DOHH2 (cell line): ENCODE measurements around the gene RCOR1.

Source experiments
- H3F3A ChIP-seq: fragments of 200-600 bp; sonication (generic), shearing (Covaris generic); 2 replicates; pipeline ENCODE4 v1.6.0; 2016; ENCODE audit warnings: antibody characterized with exemption, mild to moderate bottlenecking; ENCODE audit not compliant: control insufficient read depth, insufficient read depth
- H3K27ac ChIP-seq: fragments of 200-600 bp; sonication (generic); 2 replicates; pipeline ENCODE4 v1.5.1; 2014; ENCODE audit warnings: low read depth, mild to moderate bottlenecking, low read length, moderate library complexity
- H3K27me3 ChIP-seq: fragments of 200-600 bp; sonication (generic); 2 replicates; pipeline ENCODE4 v1.6.1; 2014; ENCODE audit warnings: mild to moderate bottlenecking, low read length, mixed read lengths; ENCODE audit not compliant: control insufficient read depth
- H3K36me3 ChIP-seq: fragments of 200-600 bp; sonication (generic); 2 replicates; pipeline ENCODE4 v1.6.1; 2014; ENCODE audit warnings: mild to moderate bottlenecking, low read length, moderate library complexity, mixed read lengths; ENCODE audit not compliant: control insufficient read depth
- H3K4me1 ChIP-seq: fragments of 200-600 bp; sonication (generic); 2 replicates; pipeline ENCODE4 v1.6.1; 2014; ENCODE audit warnings: mild to moderate bottlenecking, low read length, mixed read lengths; ENCODE audit not compliant: control insufficient read depth
- H3K4me2 ChIP-seq: fragments of 200-600 bp; sonication (generic); 2 replicates; pipeline ENCODE4 v1.6.0; 2014; ENCODE audit warnings: mild to moderate bottlenecking, low read length, moderate library complexity
- H3K4me3 ChIP-seq: fragments of 200-600 bp; sonication (generic); 2 replicates; pipeline ENCODE4 v1.5.1; 2014; ENCODE audit warnings: mild to moderate bottlenecking, low read length, mixed read lengths
- H3K79me2 ChIP-seq: fragments of 200-600 bp; sonication (generic); 2 replicates; pipeline ENCODE4 v1.6.1; 2014; ENCODE audit warnings: mild to moderate bottlenecking, low read length, mixed read lengths; ENCODE audit not compliant: control insufficient read depth
- H3K9me2 ChIP-seq: fragments of 200-600 bp; sonication (generic); replicated peaks from 2 replicates; pipeline ENCODE4 v1.6.1; 2014; ENCODE audit warnings: mild to moderate bottlenecking, low read length, mixed read lengths; ENCODE audit not compliant: control insufficient read depth
- H3K9me3 ChIP-seq: fragments of 200-600 bp; sonication (generic); 2 replicates; pipeline ENCODE4 v1.6.1; 2014; ENCODE audit warnings: antibody characterized with exemption, low read length, mixed read lengths; ENCODE audit not compliant: control insufficient read depth, insufficient read depth
- H4K20me1 ChIP-seq: fragments of 200-600 bp; sonication (generic); 2 replicates; pipeline ENCODE4 v1.6.0; 2014; ENCODE audit warnings: low read depth, mild to moderate bottlenecking, antibody characterized with exemption, low read length, moderate library complexity; ENCODE audit not compliant: control insufficient read depth, insufficient read depth
- CTCF ChIP-seq: fragments of 200-600 bp; sonication (generic); IDR thresholded peaks from one replicate; pipeline ENCODE4 v1.5.1; 2014; ENCODE audit warnings: antibody characterized with exemption, mild to moderate bottlenecking, low read depth, low read length; ENCODE audit not compliant: poor library complexity, severe bottlenecking
- EZH2phosphoT487 ChIP-seq: fragments of 200-600 bp; sonication (generic); IDR thresholded peaks from 2 replicates; pipeline ENCODE4 v1.6.1; 2017; ENCODE audit warnings: borderline replicate concordance, mild to moderate bottlenecking, antibody characterized with exemption, low read length, moderate library complexity, mixed read lengths

RCOR1 gene

GRCh38 chr14:102551995-102552705, 40.3 kb upstream of the RCOR1 start:
- Histone ChIP-seq H3K79me2 (no peaks in the 10 kb centered on the region), H3K27ac (no peak overlapping the region), H4K20me1 (no peaks in the 10 kb centered on the region), H3K4me3 (no peak overlapping the region), H3K9me3 (no peaks in the 10 kb centered on the region), H3K36me3 (no peaks in the 10 kb centered on the region), H3K4me2 (no peak overlapping the region), H3K27me3 (peaks cover 12% of the 10 kb centered on the region), H3K9me2 (no peaks in the 10 kb centered on the region), H3F3A (0 out of 2 replicates have a peak, but pooled peaks cover 3% of the 10 kb centered on the region), H3K4me1 (peaks cover 33% of the 10 kb centered on the region)
- no peak for TF ChIP-seq EZH2phosphoT487
- TF ChIP-seq CTCF: no peak

DNA sequence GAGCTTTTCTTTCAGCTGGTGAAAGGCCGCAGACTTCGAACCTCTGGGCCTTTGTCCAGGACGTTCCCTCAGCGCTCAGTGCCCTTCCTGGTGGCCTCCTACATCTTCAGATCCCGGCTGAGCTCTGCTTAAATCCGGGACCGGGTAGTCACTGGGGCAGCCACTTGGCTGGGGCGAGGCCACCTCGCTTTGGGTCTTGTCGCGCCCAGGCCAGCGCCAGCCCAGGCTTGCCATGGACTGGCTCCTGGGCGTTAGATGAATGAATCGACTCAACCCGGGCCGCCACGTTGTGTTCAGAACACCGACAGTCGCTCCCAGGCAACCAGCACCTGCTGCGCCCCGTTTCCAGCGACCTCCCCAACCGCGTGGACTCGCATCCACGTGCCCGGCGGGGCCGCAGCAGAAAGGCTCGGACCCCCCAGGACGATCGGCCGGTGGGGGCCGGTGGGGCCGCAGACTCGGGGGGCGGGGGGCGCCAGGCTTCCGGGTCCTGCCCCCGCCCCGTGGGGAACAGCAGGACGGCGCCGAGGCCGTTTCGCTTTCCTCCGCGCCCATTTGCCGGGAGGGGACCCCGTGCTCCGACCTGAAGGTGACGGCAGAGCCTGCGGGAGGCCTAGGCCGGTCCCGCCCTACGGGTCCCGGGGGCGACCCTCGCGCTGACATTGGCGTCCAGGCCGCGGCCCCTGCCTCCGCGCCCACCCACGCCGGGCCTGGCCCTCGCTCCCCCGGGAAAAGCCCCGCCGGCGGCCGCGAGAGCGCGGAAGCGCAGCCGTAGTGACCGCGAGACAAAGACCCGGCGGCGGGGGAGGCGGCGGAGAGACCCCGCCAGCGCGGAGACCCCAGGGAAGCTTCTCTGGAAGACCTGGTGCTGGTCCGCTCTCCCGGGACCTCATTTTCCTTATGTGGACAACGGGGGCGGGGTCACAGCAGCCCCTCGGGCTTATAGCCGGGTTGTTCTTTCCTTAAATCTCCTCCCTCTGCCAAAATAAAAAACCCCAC, 37.3 kb upstream of the RCOR1 start:
- peak overlapping the region; percentile 94 for H3K4me2 ChIP-seq
- no peaks in the 10 kb centered on the region for H3K36me3 ChIP-seq
- no peak for TF ChIP-seq CTCF
- TF ChIP-seq EZH2phosphoT487: no peak
- no peaks in the 10 kb centered on the region for H3K9me2 ChIP-seq
- H3K4me1 ChIP-seq: peaks cover 26% of the 10 kb centered on the region
- peak overlapping the region; percentile 79 for H3K4me3 ChIP-seq
- no peaks in the 10 kb centered on the region for H3K9me3 ChIP-seq
- H4K20me1 ChIP-seq: no peaks in the 10 kb centered on the region
- H3F3A ChIP-seq: no peaks in the 10 kb centered on the region
- H3K27ac ChIP-seq: no peak overlapping the region
- no peaks in the 10 kb centered on the region for H3K79me2 ChIP-seq
- peaks cover 8% of the 10 kb centered on the region for H3K27me3 ChIP-seq

- H3K4me1 ChIP-seq: peaks cover 36% of the 10 kb centered on the region
- H3K79me2 ChIP-seq: no peaks in the 10 kb centered on the region
- H4K20me1 ChIP-seq: no peaks in the 10 kb centered on the region
- no peaks in the 10 kb centered on the region for H3K9me3 ChIP-seq
- peaks cover 8% of the 10 kb centered on the region for H3K27me3 ChIP-seq
- H3K9me2 ChIP-seq: no peaks in the 10 kb centered on the region
- H3K36me3 ChIP-seq: no peaks in the 10 kb centered on the region
- H3F3A ChIP-seq: no peaks in the 10 kb centered on the region
- no peak for TF ChIP-seq CTCF
- no peak for TF ChIP-seq EZH2phosphoT487
- no peak overlapping the region for H3K27ac ChIP-seq
- peak overlapping the region; percentile 79; the same call in 1 of the 2 replicates for H3K4me3 ChIP-seq
- peak overlapping the region; percentile 94 for H3K4me2 ChIP-seq
Measured at GRCh38 chr14:102556098-102556677, 36.3 kb upstream of the RCOR1 start.
